Stimulated activated CD4-positive, alpha-beta T cell treated with anti-CD3 and anti-CD28 coated beads, TNF-alpha, amount 100 ng/mL, for 24 hours (primary cell): ENCODE results near the gene FBXO40.

Experiments used
- DNase-seq, 3 experiments: peaks; one replicate each; pipeline ENCODE4 v3.0.0-alpha.2; 2020; ENCODE audit warnings: low read depth in 3 of 3

FBXO40 gene

DNA sequence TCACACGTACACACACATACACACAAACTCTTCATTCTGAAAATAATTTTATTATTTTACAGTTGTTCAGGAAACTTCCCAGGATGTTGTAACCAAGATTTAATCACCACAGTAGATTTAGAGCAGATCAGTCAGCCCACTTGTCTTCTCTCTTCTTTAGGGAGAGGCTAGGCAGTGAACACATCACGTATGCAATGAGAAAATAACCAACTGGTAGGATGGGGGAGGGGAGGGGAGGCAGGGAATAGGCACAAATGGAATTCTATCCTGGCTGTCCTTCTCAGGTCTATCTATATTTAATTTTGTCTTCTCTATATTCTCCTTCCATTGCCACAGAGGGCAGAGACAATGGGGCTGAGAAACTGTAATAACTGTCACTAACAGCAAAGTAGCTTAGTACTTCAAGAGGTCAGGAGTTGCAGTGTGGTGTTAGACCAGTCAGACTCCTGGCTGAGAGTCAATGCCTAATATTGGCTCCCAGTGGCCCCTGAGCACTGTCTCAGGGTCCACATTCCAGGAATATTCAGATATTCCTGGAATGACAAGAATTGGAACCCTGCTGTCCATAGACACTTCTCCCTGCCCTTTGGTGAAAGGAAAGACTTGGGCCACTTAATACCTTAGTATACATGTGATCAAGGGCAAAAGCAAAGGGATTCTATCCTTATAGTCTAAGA lies 70.1 kb downstream of the FBXO40 start:
- no peak for DNase-seq

DNA sequence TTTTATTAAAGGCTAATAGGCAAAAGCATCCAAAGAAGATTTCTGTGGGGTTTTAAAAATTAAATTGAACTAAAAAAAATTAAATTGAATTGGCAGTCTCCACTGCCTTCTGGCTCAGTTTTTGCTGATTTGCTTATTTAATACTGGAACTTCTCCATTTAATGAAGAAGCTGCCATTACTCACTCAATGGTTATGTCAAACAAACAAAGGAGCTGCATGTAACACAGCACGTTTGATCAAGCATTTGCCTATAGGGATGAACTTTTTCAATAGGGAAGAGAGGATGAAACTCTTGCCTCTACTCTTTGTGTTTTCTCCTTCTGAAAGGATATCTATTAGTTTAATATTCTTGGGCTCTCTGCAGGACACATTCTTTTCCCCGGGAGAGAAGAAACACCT lies 72.3 kb downstream of the FBXO40 start:
- no peak for DNase-seq

DNA sequence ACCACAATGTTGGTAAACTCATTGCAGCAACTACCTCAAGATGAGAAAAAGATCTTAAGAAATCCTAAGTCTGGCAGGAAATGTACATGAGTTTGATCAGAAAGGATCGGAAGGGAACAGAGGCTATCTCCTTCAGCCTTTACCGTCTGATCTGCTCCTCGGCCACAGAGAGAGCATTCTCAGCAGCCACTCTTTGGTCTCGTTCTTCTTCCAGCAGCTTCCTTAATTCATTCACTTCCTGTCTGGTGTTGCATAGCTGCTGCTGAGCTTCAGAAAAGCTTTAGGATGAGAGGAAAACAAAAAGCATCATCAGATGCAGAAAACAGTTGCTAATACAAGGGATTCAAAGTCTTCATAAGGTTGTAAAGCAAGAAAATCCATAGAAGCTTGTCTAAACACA lies 74.2 kb downstream of the FBXO40 start:
- DNase-seq = no peak

DNA sequence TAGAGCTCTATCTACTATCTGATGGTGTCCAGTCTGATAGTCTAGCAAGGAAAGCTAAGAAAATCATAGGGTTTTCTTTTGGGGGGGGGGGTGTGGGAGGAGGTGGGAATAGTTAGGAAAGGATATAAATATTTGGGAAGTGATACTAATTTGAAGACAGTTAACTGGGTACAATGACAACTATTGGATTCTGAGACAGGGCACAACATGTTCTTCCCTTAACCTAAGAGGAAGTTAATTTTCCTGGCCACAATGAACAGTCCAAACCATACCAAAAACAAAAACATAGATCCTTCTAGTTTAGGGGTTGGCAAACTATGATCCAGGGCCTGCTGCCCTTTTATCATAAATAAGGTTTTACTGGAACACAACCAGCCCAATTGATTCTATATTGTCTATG lies 77.5 kb downstream of the FBXO40 start:
- DNase-seq = no peak

DNA sequence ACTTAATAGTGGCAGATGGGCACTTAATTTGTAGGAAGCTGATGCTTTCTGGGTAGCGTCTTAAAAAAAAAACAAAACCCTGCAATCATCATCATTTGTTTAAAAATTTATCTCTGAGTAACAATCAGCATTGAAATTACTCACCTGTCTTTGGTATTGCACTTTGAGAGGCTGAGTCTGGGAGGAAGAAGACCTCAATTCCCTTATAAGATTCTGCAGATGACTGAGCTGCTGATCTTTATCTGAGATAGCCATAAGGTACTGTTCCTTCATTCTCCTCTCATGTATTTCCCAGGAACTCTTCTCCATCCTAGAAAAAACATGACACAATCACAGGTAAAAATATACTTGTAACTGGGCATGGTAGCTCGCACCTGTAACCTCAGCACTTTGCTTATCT lies 84.0 kb downstream of the FBXO40 start:
- no peak for DNase-seq
